Esophagus (tissue), 2 donors: ENCODE measurements around the gene FBXO31. TPM values are rescaled to one million over a fixed set of nuclear protein-coding genes. Genes with fewer than 3 reads are reported as not detected.

ENCODE experiments used
- H3K27ac ChIP-seq, 2 donors: one replicate each; pipeline ENCODE4 v1.5.1; 2013; ENCODE audit warnings: low read depth in 2 of 2, mild to moderate bottlenecking in 2 of 2, inconsistent platforms in 1 of 2, low read length in 1 of 2, moderate library complexity in 1 of 2
- H3K27me3 ChIP-seq, 2 donors: one replicate each; pipeline ENCODE4 v1.6.1; 2013; ENCODE audit warnings: low read length in 2 of 2, control low read depth in 1 of 2, mild to moderate bottlenecking in 1 of 2; ENCODE audit not compliant: insufficient read depth in 2 of 2, control insufficient read depth in 1 of 2
- H3K36me3 ChIP-seq, 2 donors: one replicate each; pipeline ENCODE4 v1.6.1; 2013; ENCODE audit warnings: low read length in 1 of 2; ENCODE audit not compliant: control insufficient read depth in 2 of 2, insufficient read depth in 2 of 2
- H3K4me1 ChIP-seq, 2 donors: one replicate each; pipeline ENCODE4 v1.6.1; 2013; ENCODE audit warnings: low read length in 1 of 2; ENCODE audit not compliant: control insufficient read depth in 2 of 2, insufficient read depth in 2 of 2
- H3K4me3 ChIP-seq, 2 donors: one replicate each; pipeline ENCODE4 v1.5.1; 2013; ENCODE audit warnings: low read length in 2 of 2, mild to moderate bottlenecking in 2 of 2, low read depth in 1 of 2, moderate library complexity in 1 of 2
- H3K9me3 ChIP-seq, 2 donors: one replicate each; pipeline ENCODE4 v1.6.1; 2013; ENCODE audit warnings: mild to moderate bottlenecking in 2 of 2, low read depth in 1 of 2, low read length in 1 of 2, moderate library complexity in 1 of 2; ENCODE audit not compliant: control insufficient read depth in 2 of 2, insufficient read depth in 1 of 2
- WGBS, 2 donors: extraction: QIAGEN DNeasy Blood & Tissue Kit; methylation state at CpG; one replicate each; pipeline ENCODE4 v1.1.7; 2013; 5-methylcytosine and 5-hydroxymethylcytosine counted together
- polyA plus RNA-seq, 2 donors: library from polyadenylated mRNA; stranded (reverse); fragments of 200-250 nt; gene quantifications; one replicate each; pipeline ENCODE4 v1.2.3, GENCODE V29; 2013
- donor health status: healthy with polysubstance abuse.
- donor health status: Bipolar disorder and iron deficiency.

The FBXO31 gene
- polyA plus RNA-seq, 2 donors, result 10.4 to 12.5 TPM

DNA sequence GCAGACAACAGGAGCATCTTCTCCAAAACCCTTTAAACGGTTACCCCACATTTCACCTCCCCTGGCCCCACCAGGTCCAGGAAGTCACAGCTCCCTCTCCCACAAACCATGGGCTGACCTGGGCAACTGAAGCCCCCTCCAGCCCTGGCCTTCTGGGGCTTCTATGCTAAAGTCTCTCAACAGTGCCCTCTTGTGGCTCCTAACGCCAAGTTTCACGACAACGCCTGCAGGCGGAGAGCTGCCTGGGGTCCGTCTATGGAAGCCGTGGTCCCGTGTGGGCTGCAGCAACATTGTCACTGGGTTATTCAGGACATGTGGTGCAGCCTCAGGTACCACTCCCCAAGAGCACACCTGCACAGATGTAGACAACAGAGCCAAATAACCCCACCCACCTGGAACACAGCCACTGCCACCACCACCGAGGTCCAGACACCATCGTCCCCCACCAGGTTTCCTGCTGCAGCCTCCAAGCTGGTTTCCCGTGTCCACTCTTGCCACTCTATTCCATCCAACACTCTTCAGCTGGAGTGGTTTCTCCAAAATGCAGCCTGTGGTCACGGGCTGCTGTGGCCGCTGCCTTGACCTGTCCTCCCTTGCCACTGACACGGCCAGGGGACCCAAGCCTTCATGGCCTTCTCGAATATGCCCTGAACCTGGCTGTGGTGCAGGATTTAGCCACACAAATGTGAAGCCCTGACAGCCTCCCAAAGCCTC lies 85.5 kb downstream of the FBXO31 start:
- Histone ChIP-seq H3K9me3 (no peaks in the 10 kb centered on the region), H3K4me1 (no peaks in the 10 kb centered on the region), H3K27ac (no peak overlapping the region), H3K36me3 (peaks cover 0 to 3% of the 10 kb centered on the region in 2 donors), H3K27me3 (no peaks in the 10 kb centered on the region), H3K4me3 (no peak overlapping the region)
- 50 to 53% methylated on average over 15 of the region's 15 CpGs for WGBS, 2 donors

DNA sequence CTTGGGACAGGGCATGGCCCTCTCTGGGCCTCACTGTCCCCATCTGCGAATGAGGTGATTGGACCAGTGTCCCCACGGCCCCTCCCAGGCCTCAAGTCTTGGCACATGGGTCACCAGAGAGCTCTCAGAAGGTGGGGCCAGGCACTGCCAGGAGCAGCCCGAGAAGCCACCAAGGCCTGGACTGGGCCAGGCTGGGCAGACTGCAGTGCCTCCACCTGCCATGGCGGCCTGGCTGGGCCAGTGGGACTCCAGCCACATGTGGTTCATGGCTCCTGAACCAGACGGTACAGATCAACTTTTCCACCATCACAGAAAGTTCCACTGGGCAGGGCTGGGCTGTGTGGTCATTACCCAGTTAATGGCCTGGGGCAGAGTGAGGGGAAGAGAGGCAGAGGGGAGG lies 86.2 kb downstream of the FBXO31 start:
- 85 to 88% methylated on average over 5 of the region's 5 CpGs for WGBS, 2 donors
- H3K4me3 ChIP-seq, result no peak overlapping the region
- peaks cover 0 to 2% of the 10 kb centered on the region in 2 donors for H3K9me3 ChIP-seq
- H3K27ac ChIP-seq, result no peak overlapping the region
- H3K4me1 ChIP-seq, result no peaks in the 10 kb centered on the region
- peaks cover 0 to 3% of the 10 kb centered on the region in 2 donors for H3K36me3 ChIP-seq
- H3K27me3 ChIP-seq, result no peaks in the 10 kb centered on the region

DNA sequence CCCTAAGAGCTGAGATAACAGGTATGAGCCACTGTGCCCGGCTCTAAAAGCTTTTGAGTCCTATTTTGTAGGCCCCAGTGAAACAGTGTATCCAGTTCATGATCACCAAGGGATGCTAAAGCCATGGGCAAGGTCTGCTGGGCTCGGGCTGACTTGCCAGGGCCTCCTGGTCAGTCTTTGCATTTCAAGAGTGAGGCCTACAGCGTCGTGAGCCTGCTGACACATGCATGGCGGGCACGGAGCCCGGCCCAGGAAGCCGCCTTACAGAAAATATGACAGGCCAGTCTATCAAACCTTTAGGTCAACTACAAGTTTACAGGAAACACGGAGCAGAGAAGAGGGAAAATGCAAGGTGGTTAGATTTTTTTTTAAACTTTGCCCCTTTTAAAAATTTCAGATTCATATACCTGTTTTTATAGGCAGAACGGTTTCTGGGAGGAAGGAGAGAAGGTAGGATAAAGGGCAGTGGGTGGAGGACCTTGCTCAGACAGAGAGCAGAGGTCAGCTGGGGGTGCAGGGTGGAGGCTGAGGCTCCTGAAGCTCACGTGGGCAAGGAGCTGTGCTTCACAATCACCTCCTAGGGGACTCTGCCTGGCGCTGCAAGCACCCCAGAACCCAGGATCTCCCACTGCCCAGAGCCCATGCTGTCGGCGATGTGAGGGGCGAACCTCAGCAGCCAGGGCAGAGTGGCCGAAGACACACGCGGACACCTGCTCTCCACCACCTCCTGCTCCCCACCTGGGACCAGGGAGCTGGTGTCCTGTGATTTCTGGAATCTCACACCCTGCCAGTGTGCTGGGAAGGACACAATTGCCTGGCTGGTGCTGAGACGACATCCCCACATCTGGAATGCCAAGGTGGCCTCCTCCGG lies 87.7 kb downstream of the FBXO31 start:
- Histone ChIP-seq H3K36me3 (peaks cover 0 to 3% of the 10 kb centered on the region in 2 donors), H3K9me3 (peaks cover 2 to 5% of the 10 kb centered on the region in 2 donors), H3K27ac (no peak overlapping the region), H3K4me3 (no peak overlapping the region), H3K4me1 (no peaks in the 10 kb centered on the region), H3K27me3 (no peaks in the 10 kb centered on the region)
- 85 to 89% methylated on average over 20 of the region's 20 CpGs for WGBS, 2 donors

DNA sequence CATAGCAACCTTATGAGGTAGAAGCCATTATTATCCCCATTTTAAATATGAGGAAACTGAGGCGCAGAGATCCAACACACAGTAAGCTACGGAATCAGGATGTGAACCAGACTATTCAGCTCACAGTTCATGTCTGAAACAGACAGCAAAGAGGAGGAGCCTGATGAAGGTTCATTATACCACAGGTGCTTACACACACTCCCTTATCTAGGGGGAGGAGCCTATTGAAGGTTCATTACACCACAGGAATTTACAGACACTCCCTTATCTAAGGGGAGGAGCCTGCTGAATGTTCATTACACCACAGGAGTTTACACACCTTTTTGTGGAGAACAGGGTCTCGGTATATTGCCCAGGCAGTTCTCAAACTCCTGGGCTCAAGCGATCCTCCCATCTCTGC lies 88.3 kb downstream of the FBXO31 start:
- Histone ChIP-seq H3K27me3 (no peaks in the 10 kb centered on the region), H3K27ac (no peak overlapping the region), H3K4me3 (no peak overlapping the region), H3K9me3 (peaks cover 2 to 5% of the 10 kb centered on the region in 2 donors), H3K36me3 (peaks cover 0 to 3% of the 10 kb centered on the region in 2 donors), H3K4me1 (no peaks in the 10 kb centered on the region)
- WGBS, 2 donors, result 81 to 93% methylated on average over 4 of the region's 4 CpGs

DNA sequence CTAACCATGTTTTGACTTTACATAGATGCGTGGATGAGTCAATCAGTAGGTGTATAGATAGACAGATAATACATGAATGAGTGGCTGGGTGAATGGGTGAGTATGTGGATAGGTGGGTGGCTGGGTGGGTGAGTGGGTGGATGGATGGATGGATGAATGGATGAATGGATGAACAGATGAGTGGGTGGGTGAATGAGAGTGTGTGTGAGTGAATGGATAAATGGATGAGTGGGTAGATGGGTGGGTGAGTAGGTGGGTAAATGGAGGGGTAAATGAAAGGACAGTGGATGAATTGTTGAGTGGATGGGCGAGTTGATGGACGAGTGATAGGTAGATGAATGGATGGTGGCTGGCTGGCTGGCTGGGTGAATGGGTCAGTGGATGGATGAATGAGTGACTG lies 89.6 kb downstream of the FBXO31 start:
- Histone ChIP-seq H3K36me3 (peaks cover 0 to 2% of the 10 kb centered on the region in 2 donors), H3K4me3 (no peak overlapping the region), H3K4me1 (no peaks in the 10 kb centered on the region), H3K27ac (no peak overlapping the region), H3K9me3 (peaks cover 2 to 5% of the 10 kb centered on the region in 2 donors), H3K27me3 (no peaks in the 10 kb centered on the region)
- WGBS, 2 donors, result 92 to 97% methylated on average over 3 of the region's 3 CpGs

DNA sequence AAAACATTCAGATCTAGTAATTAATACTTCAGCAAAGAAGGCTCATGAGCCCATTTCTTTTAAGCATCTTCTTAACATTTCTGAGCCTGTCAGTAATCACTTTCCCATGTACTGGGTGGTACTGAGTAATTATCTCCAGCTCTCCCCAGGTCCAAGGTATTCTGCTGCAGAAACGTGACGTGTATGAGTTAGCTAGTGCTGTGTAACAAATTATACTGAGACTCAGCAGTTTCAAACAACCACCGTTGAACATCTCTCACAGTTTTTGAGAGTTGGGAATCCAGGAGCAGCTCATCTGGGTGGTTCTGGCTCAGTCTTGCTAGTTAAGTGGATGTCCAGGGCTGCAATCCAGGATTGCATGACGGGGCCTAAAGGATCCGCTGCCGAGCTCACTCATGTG lies 91.6 kb downstream of the FBXO31 start:
- no peak overlapping the region for H3K4me3 ChIP-seq
- H3K4me1 ChIP-seq, result no peaks in the 10 kb centered on the region
- H3K27ac ChIP-seq, result no peak overlapping the region
- 90 to 98% methylated on average over 6 of the region's 6 CpGs for WGBS, 2 donors
- no peaks in the 10 kb centered on the region for H3K36me3 ChIP-seq
- no peaks in the 10 kb centered on the region for H3K27me3 ChIP-seq
- peaks cover 2 to 5% of the 10 kb centered on the region in 2 donors for H3K9me3 ChIP-seq

DNA sequence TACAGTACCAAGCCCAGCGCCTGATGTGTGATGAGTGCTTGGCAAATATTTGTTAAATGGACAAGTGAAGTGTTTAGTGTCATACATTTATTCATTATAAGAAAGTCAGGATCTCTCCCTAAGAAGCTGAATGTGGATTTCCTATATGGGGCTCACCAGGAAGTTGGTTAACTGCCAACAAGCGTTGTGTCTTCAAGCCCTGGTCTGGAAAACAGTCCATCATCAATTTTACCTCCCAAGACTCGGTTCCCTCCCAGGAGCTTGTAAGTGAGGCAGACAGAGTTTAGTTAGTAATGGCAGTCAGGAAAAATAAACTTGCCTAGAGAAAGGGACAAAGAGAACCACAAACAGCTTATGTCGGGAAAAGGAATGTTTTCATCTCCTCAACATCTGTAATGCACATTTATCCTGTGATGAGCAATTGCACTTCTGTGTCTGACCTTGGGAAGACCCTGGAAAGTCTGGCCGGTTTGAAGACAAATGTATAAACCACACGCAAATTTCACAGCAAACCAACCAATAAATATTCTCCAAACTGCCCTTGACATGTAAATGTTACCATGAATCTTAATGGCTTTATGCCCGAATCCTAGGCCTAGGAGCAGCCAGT lies 94.7 kb downstream of the FBXO31 start:
- 69 to 70% methylated on average over 7 of the region's 7 CpGs for WGBS, 2 donors
- no peaks in the 10 kb centered on the region for H3K4me1 ChIP-seq

DNA sequence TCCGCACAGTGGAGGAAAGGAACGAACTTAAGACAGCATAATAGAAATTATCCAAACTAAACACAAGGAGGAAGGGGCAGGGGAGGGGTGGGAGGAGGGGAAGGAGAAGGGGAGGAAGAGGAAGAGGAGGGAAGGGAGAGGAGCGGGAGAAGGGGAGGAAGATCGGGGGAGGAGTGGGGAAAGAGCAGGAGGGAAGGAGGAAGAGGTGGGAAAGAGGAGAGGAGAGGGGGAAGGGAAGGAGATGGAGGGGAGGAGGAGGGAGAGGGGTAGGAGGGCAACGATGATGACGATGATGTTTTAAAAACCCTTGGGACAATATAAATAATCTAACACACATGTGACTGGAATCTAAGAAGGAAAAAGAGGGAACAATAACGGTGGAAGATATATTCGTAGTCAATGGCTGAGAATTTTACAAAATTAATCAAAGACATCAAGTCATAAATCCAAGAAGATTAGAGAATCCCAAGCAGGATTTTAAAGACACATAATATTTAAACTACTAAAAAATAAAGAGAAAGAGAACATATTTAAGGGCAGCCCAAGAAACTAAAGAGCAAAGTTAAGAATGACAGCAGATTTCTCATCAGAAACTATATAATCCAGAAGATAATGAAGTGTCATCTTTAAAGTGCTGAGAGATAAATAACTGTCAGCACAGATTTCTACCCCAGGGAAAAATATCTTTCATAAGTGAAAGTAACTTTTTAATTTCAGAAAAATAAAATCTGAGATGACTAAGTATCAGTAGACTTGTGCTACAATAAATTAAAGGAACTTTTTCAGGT lies 96.5 kb downstream of the FBXO31 start:
- Histone ChIP-seq H3K4me1 (no peaks in the 10 kb centered on the region), H3K27ac (no peak overlapping the region), H3K9me3 (peaks cover under 1% of the 10 kb centered on the region in 2 donors), H3K4me3 (no peak overlapping the region), H3K36me3 (no peaks in the 10 kb centered on the region), H3K27me3 (no peaks in the 10 kb centered on the region)
- WGBS, 2 donors, result 76 to 80% methylated on average over 8 of the region's 8 CpGs

More for the DNA sequence above, 94.7 kb downstream of the FBXO31 start:
- Histone ChIP-seq H3K27ac (no peak overlapping the region), H3K36me3 (no peaks in the 10 kb centered on the region), H3K9me3 (peaks cover 2 to 5% of the 10 kb centered on the region in 2 donors), H3K27me3 (no peaks in the 10 kb centered on the region), H3K4me3 (no peak overlapping the region)

DNA sequence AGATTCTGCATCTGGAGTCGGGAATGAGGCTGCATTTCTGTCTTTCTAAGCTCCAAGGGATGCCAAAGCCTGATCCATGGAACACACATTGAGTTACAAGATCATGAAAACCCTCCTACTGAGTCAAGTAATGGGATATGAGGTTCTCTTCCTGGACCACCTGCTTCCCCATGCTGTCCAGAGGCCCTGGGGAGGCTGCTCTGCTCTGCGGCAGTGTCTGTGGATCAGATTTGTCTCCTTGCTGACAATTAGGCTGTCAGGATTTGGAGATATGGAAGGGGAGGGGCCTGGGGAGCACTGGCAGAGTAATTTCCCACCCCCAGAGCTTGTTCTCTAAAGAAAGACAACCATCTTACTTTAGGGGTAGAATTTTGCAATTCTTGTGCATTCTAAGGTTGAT lies 99.4 kb downstream of the FBXO31 start:
- WGBS, 2 donors, result 80 to 81% methylated on average over 2 of the region's 2 CpGs
- no peak overlapping the region for H3K4me3 ChIP-seq

More for the DNA sequence above, 99.4 kb downstream of the FBXO31 start:
- Histone ChIP-seq H3K27me3 (no peaks in the 10 kb centered on the region), H3K27ac (no peak overlapping the region), H3K9me3 (no peaks in the 10 kb centered on the region), H3K4me1 (no peaks in the 10 kb centered on the region), H3K36me3 (no peaks in the 10 kb centered on the region)
